IPS-NIHi11 (cell line): Measurements from ENCODE around the gene TRAPPC11.
A peak's percentile ranks its signal among the peaks of the same experiment; 100 is the strongest.
"Not testable (repeated sequence)": the region's sequence is repeated elsewhere in the genome, so short reads cannot be mapped to it uniquely, and the experiment has no call there.

Source experiments
- DNase-seq: peaks from one replicate; pipeline ENCODE4 v3.0.0; 2012; ENCODE audit warnings: mixed read lengths, low spot score

The TRAPPC11 gene

GRCh38 chr4:183659029-183659871 lies at the start of gene TRAPPC11, which contains the start of gene RWDD4:
Gene TRAPPC11 (plus strand): TSS chr4:183659293. CDS start chr4:183663868, 4,575 bp downstream.
Gene RWDD4 (minus strand): TSS chr4:183659185. CDS start chr4:183658952, 233 bp downstream.
- peak; percentile 98 for DNase-seq

GRCh38 chr4:183610033-183610432 lies 49.1 kb upstream of the TRAPPC11 start:
- DNase-seq, result no peak

- no peak for DNase-seq
Measured at GRCh38 chr4:183610613-183611012, 48.5 kb upstream of the TRAPPC11 start.

- no peak for DNase-seq
Measured at GRCh38 chr4:183611210-183611830, 47.8 kb upstream of the TRAPPC11 start.

- no peak for DNase-seq
Measured at GRCh38 chr4:183612329-183613250, 46.5 kb upstream of the TRAPPC11 start.

GRCh38 chr4:183617075-183617474 lies 42.0 kb upstream of the TRAPPC11 start:
- DNase-seq, result no peak

- no peak for DNase-seq
Measured at GRCh38 chr4:183618681-183619080, 40.4 kb upstream of the TRAPPC11 start.

- no peak for DNase-seq
Measured at GRCh38 chr4:183620421-183620820, 38.7 kb upstream of the TRAPPC11 start.

- DNase-seq, result no peak
Measured at GRCh38 chr4:183621875-183622274, 37.2 kb upstream of the TRAPPC11 start.

- DNase-seq, result no peak
Measured at GRCh38 chr4:183624548-183624947, 34.5 kb upstream of the TRAPPC11 start.

- DNase-seq, result no peak
Measured at GRCh38 chr4:183626168-183626567, 32.9 kb upstream of the TRAPPC11 start.

GRCh38 chr4:183627286-183627685 lies 31.8 kb upstream of the TRAPPC11 start:
- not testable (repeated sequence) for DNase-seq

GRCh38 chr4:183627979-183628588 lies 31.0 kb upstream of the TRAPPC11 start:
- no peak for DNase-seq

GRCh38 chr4:183631577-183632198 lies 27.4 kb upstream of the TRAPPC11 start:
- DNase-seq, result no peak

- DNase-seq, result no peak
Measured at GRCh38 chr4:183632689-183633088, 26.4 kb upstream of the TRAPPC11 start.

GRCh38 chr4:183633476-183634400 lies 25.4 kb upstream of the TRAPPC11 start:
- DNase-seq, result no peak

- DNase-seq, result peak; percentile 51
Measured at GRCh38 chr4:183635321-183635720, 23.8 kb upstream of the TRAPPC11 start.

- DNase-seq, result no peak
Measured at GRCh38 chr4:183635741-183636140, 23.4 kb upstream of the TRAPPC11 start.

GRCh38 chr4:183636503-183636902 lies 22.6 kb upstream of the TRAPPC11 start:
- no peak for DNase-seq

GRCh38 chr4:183636923-183637322 lies 22.2 kb upstream of the TRAPPC11 start:
- no peak for DNase-seq
